HepG2 (cell line): ENCODE measurements around the gene PEX11B.

Experiments
- CEBPB ChIP-seq: IDR thresholded peaks from 2 replicates; pipeline ENCODE4 v1.6.1; 2011; ENCODE audit warnings: low read depth, low read length, improper control_type of control experiment, borderline replicate concordance
- MXI1 ChIP-seq: IDR thresholded peaks from 3 replicates; pipeline ENCODE4 v1.6.1; 2012; ENCODE audit warnings: low read depth, low read length, inconsistent platforms, borderline replicate concordance
- MZF1 ChIP-seq: sonication (generic); formaldehyde crosslinking; IDR thresholded peaks from 2 replicates; pipeline ENCODE4 v1.8.1; 2023; ENCODE audit warnings: mild to moderate bottlenecking, missing genetic modification reagents, borderline replicate concordance
- NR2C2 ChIP-seq: sonication (generic); formaldehyde crosslinking; IDR thresholded peaks from 2 replicates; pipeline ENCODE4 v1.4.0; 2020; ENCODE audit warnings: missing genetic modification reagents, mild to moderate bottlenecking, moderate library complexity, borderline replicate concordance
- TARDBP ChIP-seq: sonication (generic); formaldehyde crosslinking; IDR thresholded peaks from 2 replicates; pipeline ENCODE4 v1.8.0; 2022; ENCODE audit warnings: mild to moderate bottlenecking, missing genetic modification reagents
- ZNF276 ChIP-seq: sonication (generic); formaldehyde crosslinking; IDR thresholded peaks from 2 replicates; pipeline ENCODE4 v1.4.0; 2020; ENCODE audit warnings: mild to moderate bottlenecking, low read depth, missing genetic modification reagents
- ZSCAN22 ChIP-seq: sonication (generic); formaldehyde crosslinking; IDR thresholded peaks from 2 replicates; pipeline ENCODE4 v1.4.0; 2020; ENCODE audit warnings: mild to moderate bottlenecking, missing genetic modification reagents
- ZZZ3 ChIP-seq: sonication (generic); formaldehyde crosslinking; IDR thresholded peaks from 2 replicates; pipeline ENCODE4 v1.4.0; 2020; ENCODE audit warnings: missing genetic modification reagents, mild to moderate bottlenecking, borderline replicate concordance

DNA sequence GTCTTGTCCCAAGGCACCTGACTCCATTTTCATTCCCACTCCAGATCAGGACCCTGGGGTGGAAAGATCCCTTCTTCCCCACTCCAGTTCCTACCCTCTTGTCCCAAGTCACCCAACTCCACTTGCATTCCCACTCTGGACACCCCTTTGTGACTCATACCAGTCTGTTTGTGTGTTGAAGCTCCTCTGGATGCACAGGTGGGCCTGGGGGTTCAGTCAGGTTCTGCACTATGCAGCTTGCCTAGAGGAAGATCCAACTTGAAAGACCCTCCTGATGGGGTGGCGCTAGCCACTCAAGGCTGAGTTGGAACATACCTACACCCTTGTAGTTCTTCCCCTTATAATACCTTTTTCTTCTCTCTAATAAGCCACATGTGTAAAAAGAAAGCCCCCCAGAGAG, 23.0 kb downstream of the PEX11B start:
- TF ChIP-seq MZF1 (CRISPR knock-in tag) (no peak), MXI1 (no peak), TARDBP (CRISPR knock-in tag) (no peak), NR2C2 (no peak), ZZZ3 (CRISPR knock-in tag) (no peak), ZSCAN22 (no peak), CEBPB (no peak), ZNF276 (CRISPR knock-in tag) (no peak)
